DND-41 (cell line): Measurements from ENCODE around the gene LDLRAD2.

ENCODE experiments used
- CTCF ChIP-seq: IDR thresholded peaks from 2 replicates; pipeline ENCODE4 v1.5.1; 2012; ENCODE audit warnings: borderline replicate concordance, low read length, moderate library complexity, mild to moderate bottlenecking; ENCODE audit not compliant: poor library complexity, severe bottlenecking; ENCODE audit errors: extremely low read depth
- EZH2 ChIP-seq: IDR thresholded peaks from 3 replicates; pipeline ENCODE4 v1.6.1; 2012; ENCODE audit warnings: borderline replicate concordance, low read depth, mild to moderate bottlenecking, moderate library complexity, low read length, inconsistent platforms; ENCODE audit not compliant: severe bottlenecking

- no peak for TF ChIP-seq CTCF
- TF ChIP-seq EZH2, result no peak
Observed at GRCh38 chr1:21845646-21846641, 33.9 kb downstream of the LDLRAD2 start.
